LNCAP (cell line): ENCODE results near the gene MTFR1L.

Experiments
- CTCF ChIP-seq: fragments of 450-650 bp; IDR thresholded peaks from 2 replicates; pipeline ENCODE4 v1.5.1; 2017; ENCODE audit warnings: mild to moderate bottlenecking

The MTFR1L gene

GRCh38 chr1:25819491-25820246 lies at the start of gene MTFR1L:
TSS of gene MTFR1L (plus strand) at chr1:25819954. CDS start at chr1:25823105, 3,151 bp downstream.
- no peak for TF ChIP-seq CTCF

- TF ChIP-seq CTCF = no peak
These were observed 49.1 kb upstream of the MTFR1L start for GRCh38 chr1:25770541-25771220.

GRCh38 chr1:25771221-25772114 lies 48.3 kb upstream of the MTFR1L start:
- TF ChIP-seq CTCF = no peak

GRCh38 chr1:25772164-25772563 lies 47.6 kb upstream of the MTFR1L start:
- no peak for TF ChIP-seq CTCF

- TF ChIP-seq CTCF = no peak
These were observed 47.0 kb upstream of the MTFR1L start for GRCh38 chr1:25772692-25773245.

GRCh38 chr1:25773441-25774125 lies 46.2 kb upstream of the MTFR1L start:
- TF ChIP-seq CTCF = no peak
